Activated naive CD4-positive, alpha-beta T cell treated with anti-CD3 and anti-CD28 coated beads, Interleukin-2, amount 10 ng/mL, durations not matched to agents 7 days and 5 days (primary cell): ENCODE data around the gene PRSS27.
"Not testable (repeated sequence)": the region's sequence is repeated elsewhere in the genome, so short reads cannot be mapped to it uniquely, and the experiment has no call there.

Experiments
- CTCF ChIA-PET: fragments of 350-600 bp; sonication (Branson Sonifier 250); formaldehyde crosslinking; loops from one replicate; lab custom pipeline; 2021; ENCODE audit warnings: antibody characterized with exemption; lab: Charles Lee
- DNase-seq: peaks from one replicate; pipeline ENCODE4 v3.0.0-alpha.2; 2020
- H3K27ac Mint-ChIP-seq: one replicate; pipeline ENCODE4 v1.8.0; 2021; ENCODE audit warnings: mild to moderate bottlenecking, moderate library complexity, mixed read lengths
- H3K27me3 Mint-ChIP-seq: one replicate; pipeline ENCODE4 v1.8.0; 2021; ENCODE audit warnings: mild to moderate bottlenecking, mixed read lengths
- H3K36me3 Mint-ChIP-seq: one replicate; pipeline ENCODE4 v1.8.0; 2021; ENCODE audit warnings: mixed read lengths
- H3K4me1 Mint-ChIP-seq: one replicate; pipeline ENCODE4 v1.8.0; 2021; ENCODE audit warnings: mixed read lengths
- H3K4me3 Mint-ChIP-seq: one replicate; pipeline ENCODE4 v1.8.0; 2021; ENCODE audit warnings: mild to moderate bottlenecking, moderate library complexity, mixed read lengths
- H3K9me3 Mint-ChIP-seq: one replicate; pipeline ENCODE4 v1.8.0; 2021; ENCODE audit warnings: mixed read lengths

Gene PRSS27

GRCh38 chr16:2724088-2724676 lies 4.2 kb upstream of the PRSS27 start:
- Mint-ChIP-seq H3K36me3 (no peaks in the 10 kb centered on the region), H3K9me3 (no peaks in the 10 kb centered on the region), H3K4me1 (peaks cover 2% of the 10 kb centered on the region), H3K27ac (no peak overlapping the region), H3K27me3 (peaks cover 26% of the 10 kb centered on the region), H3K4me3 (no peak overlapping the region)
- DNase-seq: no peak
- CTCF ChIA-PET: interaction anchor here (1.2 kb wide), 1 partner anchor 28 kb away, joined by 3 read pairs; no protein-coding TSS in a partner anchor

- H3K4me1 Mint-ChIP-seq, CTCF ChIA-PET, H3K9me3 Mint-ChIP-seq, DNase-seq, H3K36me3 Mint-ChIP-seq: not testable (repeated sequence)
- peak overlapping the region; percentile 74 for H3K27ac Mint-ChIP-seq
- H3K4me3 Mint-ChIP-seq: peak overlapping the region; percentile 76
- H3K27me3 Mint-ChIP-seq: peaks cover 31% of the 10 kb centered on the region
Measured at GRCh38 chr16:2721634-2722173, 1.7 kb upstream of the PRSS27 start.

- H3K9me3 Mint-ChIP-seq: no peaks in the 10 kb centered on the region
- peaks cover 37% of the 10 kb centered on the region for H3K27me3 Mint-ChIP-seq
- CTCF ChIA-PET: no interaction called here
- peaks cover 5% of the 10 kb centered on the region for H3K4me1 Mint-ChIP-seq
- peak overlapping the region; percentile 76 for H3K4me3 Mint-ChIP-seq
- peak overlapping the region; percentile 87 for H3K27ac Mint-ChIP-seq
- H3K36me3 Mint-ChIP-seq: no peaks in the 10 kb centered on the region
- peak; percentile 93 for DNase-seq
Measured at GRCh38 chr16:2720719-2721633, 952 bp upstream of the PRSS27 start.

GRCh38 chr16:2719328-2720063 lies 528 bp downstream of the PRSS27 start:
- DNase-seq: no peak
- Mint-ChIP-seq H3K36me3 (no peaks in the 10 kb centered on the region), H3K27ac (no peak overlapping the region), H3K4me3 (peak overlapping the region; percentile 49), H3K4me1 (peaks cover 9% of the 10 kb centered on the region), H3K27me3 (peaks cover 38% of the 10 kb centered on the region), H3K9me3 (no peaks in the 10 kb centered on the region)
- CTCF ChIA-PET: interaction anchor here (1.2 kb wide), 1 partner anchor 149 kb away, joined by 4 read pairs; no protein-coding TSS in a partner anchor

GRCh38 chr16:2717383-2718263 lies 2.4 kb downstream of the PRSS27 start:
- Mint-ChIP-seq H3K4me1 (peaks cover 9% of the 10 kb centered on the region), H3K27ac (no peak overlapping the region), H3K27me3 (peaks cover 38% of the 10 kb centered on the region), H3K9me3 (no peaks in the 10 kb centered on the region), H3K36me3 (no peaks in the 10 kb centered on the region), H3K4me3 (no peak overlapping the region)
- DNase-seq: no peak
- CTCF ChIA-PET: no interaction called here

- CTCF ChIA-PET: no interaction called here
- Mint-ChIP-seq H3K36me3 (no peaks in the 10 kb centered on the region), H3K9me3 (no peaks in the 10 kb centered on the region), H3K27me3 (peaks cover 38% of the 10 kb centered on the region), H3K4me3 (no peak overlapping the region), H3K27ac (no peak overlapping the region), H3K4me1 (peaks cover 7% of the 10 kb centered on the region)
- no peak for DNase-seq
Measured at GRCh38 chr16:2716948-2717347, 3.1 kb downstream of the PRSS27 start.

- H3K27me3 Mint-ChIP-seq: peaks cover 38% of the 10 kb centered on the region
- DNase-seq: no peak
- CTCF ChIA-PET: no interaction called here
- peaks cover 7% of the 10 kb centered on the region for H3K4me1 Mint-ChIP-seq
- no peaks in the 10 kb centered on the region for H3K36me3 Mint-ChIP-seq
- H3K27ac Mint-ChIP-seq: no peak overlapping the region
- peak overlapping the region; percentile 26 for H3K4me3 Mint-ChIP-seq
- no peaks in the 10 kb centered on the region for H3K9me3 Mint-ChIP-seq
Measured at GRCh38 chr16:2715966-2716885, 3.8 kb downstream of the PRSS27 start.

GRCh38 chr16:2715519-2715918 lies 4.5 kb downstream of the PRSS27 start:
- DNase-seq: peak; percentile 93
- Mint-ChIP-seq H3K27ac (no peak overlapping the region), H3K4me1 (peaks cover 7% of the 10 kb centered on the region), H3K9me3 (no peaks in the 10 kb centered on the region), H3K4me3 (peak overlapping the region; percentile 26), H3K27me3 (peaks cover 38% of the 10 kb centered on the region), H3K36me3 (no peaks in the 10 kb centered on the region)
- CTCF ChIA-PET: no interaction called here

GRCh38 chr16:2715064-2715463 lies 5.0 kb downstream of the PRSS27 start:
- Mint-ChIP-seq H3K9me3 (no peaks in the 10 kb centered on the region), H3K36me3 (no peaks in the 10 kb centered on the region), H3K27ac (no peak overlapping the region), H3K4me1 (peaks cover 7% of the 10 kb centered on the region), H3K27me3 (peaks cover 38% of the 10 kb centered on the region), H3K4me3 (no peak overlapping the region)
- no peak for DNase-seq
- CTCF ChIA-PET: no interaction called here

- Mint-ChIP-seq H3K4me1 (peaks cover 7% of the 10 kb centered on the region), H3K27ac (no peak overlapping the region), H3K9me3 (no peaks in the 10 kb centered on the region), H3K4me3 (no peak overlapping the region), H3K27me3 (peaks cover 38% of the 10 kb centered on the region), H3K36me3 (no peaks in the 10 kb centered on the region)
- CTCF ChIA-PET: no interaction called here
- no peak for DNase-seq
Measured at GRCh38 chr16:2713985-2714774, 5.8 kb downstream of the PRSS27 start.

GRCh38 chr16:2713523-2713922 lies 6.5 kb downstream of the PRSS27 start:
- peaks cover under 1% of the 10 kb centered on the region for H3K36me3 Mint-ChIP-seq
- peaks cover 7% of the 10 kb centered on the region for H3K4me1 Mint-ChIP-seq
- DNase-seq: no peak
- peaks cover 38% of the 10 kb centered on the region for H3K27me3 Mint-ChIP-seq
- no peak overlapping the region for H3K27ac Mint-ChIP-seq
- CTCF ChIA-PET: no interaction called here
- H3K4me3 Mint-ChIP-seq: no peak overlapping the region
- H3K9me3 Mint-ChIP-seq: no peaks in the 10 kb centered on the region

GRCh38 chr16:2712546-2712945 lies 7.5 kb downstream of the PRSS27 start:
- H3K9me3 Mint-ChIP-seq: no peaks in the 10 kb centered on the region
- CTCF ChIA-PET: no interaction called here
- no peak for DNase-seq
- peaks cover 7% of the 10 kb centered on the region for H3K36me3 Mint-ChIP-seq
- H3K27me3 Mint-ChIP-seq: peaks cover 35% of the 10 kb centered on the region
- peaks cover 4% of the 10 kb centered on the region for H3K4me1 Mint-ChIP-seq
- no peak overlapping the region for H3K27ac Mint-ChIP-seq
- no peak overlapping the region for H3K4me3 Mint-ChIP-seq
